ENCODE data around the gene CELF2. TPM values are rescaled to one million over a fixed set of nuclear protein-coding genes. Genes with fewer than 3 reads are reported as not detected.
A peak's percentile ranks its signal among the peaks of the same experiment; 100 is the strongest.

Gene CELF2
- total and polyA plus RNA-seq, 12 donors, result 13.0 to 90.9 (median 80.9) TPM

- H3K4me3 ChIP-seq, result no peak overlapping the region
- no peak for TF ChIP-seq CTCF (IDR thresholded peaks at IDR 0.05)
- ATAC-seq (no peak), DNase-seq (no peak)
- H3K27me3 ChIP-seq, result no peaks in the 10 kb centered on the region
- peaks cover 0 to 18% (median 6%) of the 10 kb centered on the region in 9 donors for H3K4me1 ChIP-seq
- H3K27ac ChIP-seq, result no peak overlapping the region
- intact Hi-C loops (cut with DNase I), result no loop called here
- H3K9me3 ChIP-seq, result no peaks in the 10 kb centered on the region
- peaks cover 0 to 100% (median 29%) of the 10 kb centered on the region in 9 donors for H3K36me3 ChIP-seq
- 82 to 90% methylated on average over 11 of the region's 11 CpGs for WGBS, 2 donors
Observed at GRCh38 chr10:11319990-11320602, 302.4 kb downstream of the CELF2 start.

GRCh38 chr10:11320809-11321520 is 303.3 kb downstream of the CELF2 start:
- intact Hi-C loops (cut with DNase I), result no loop called here
- H3K9me3 ChIP-seq, result no peaks in the 10 kb centered on the region
- H3K36me3 ChIP-seq, result peaks cover 0 to 100% (median 27%) of the 10 kb centered on the region in 9 donors
- WGBS, 2 donors, result 88% methylated on average over 17 of the region's 17 CpGs
- H3K4me3 ChIP-seq, result no peak overlapping the region
- DNase-seq, result no peak
- peaks cover 0 to 18% (median 6%) of the 10 kb centered on the region in 9 donors for H3K4me1 ChIP-seq
- H3K27me3 ChIP-seq, result no peaks in the 10 kb centered on the region
- TF ChIP-seq CTCF (IDR thresholded peaks at IDR 0.05), result no peak
- H3K27ac ChIP-seq, result peak overlapping the region in 1 of 10 donors; percentile 27
- peak in 1 of 8 donors; percentile 28 for ATAC-seq

- 97 to 100% methylated on average over 1 of the region's 1 CpG for WGBS, 2 donors
- intact Hi-C loops (cut with DNase I), result no loop called here
- no peak overlapping the region for H3K27ac ChIP-seq
- no peaks in the 10 kb centered on the region for H3K27me3 ChIP-seq
- DNase-seq (no peak), ATAC-seq (no peak)
- no peak overlapping the region for H3K4me3 ChIP-seq
- H3K36me3 ChIP-seq, result peaks cover 0 to 100% (median 27%) of the 10 kb centered on the region in 9 donors
- TF ChIP-seq CTCF (IDR thresholded peaks at IDR 0.05), result no peak
- no peaks in the 10 kb centered on the region for H3K9me3 ChIP-seq
- H3K4me1 ChIP-seq, result peaks cover 0 to 13% (median 6%) of the 10 kb centered on the region in 9 donors
Observed at GRCh38 chr10:11322698-11323097, 305.0 kb downstream of the CELF2 start.

DNA sequence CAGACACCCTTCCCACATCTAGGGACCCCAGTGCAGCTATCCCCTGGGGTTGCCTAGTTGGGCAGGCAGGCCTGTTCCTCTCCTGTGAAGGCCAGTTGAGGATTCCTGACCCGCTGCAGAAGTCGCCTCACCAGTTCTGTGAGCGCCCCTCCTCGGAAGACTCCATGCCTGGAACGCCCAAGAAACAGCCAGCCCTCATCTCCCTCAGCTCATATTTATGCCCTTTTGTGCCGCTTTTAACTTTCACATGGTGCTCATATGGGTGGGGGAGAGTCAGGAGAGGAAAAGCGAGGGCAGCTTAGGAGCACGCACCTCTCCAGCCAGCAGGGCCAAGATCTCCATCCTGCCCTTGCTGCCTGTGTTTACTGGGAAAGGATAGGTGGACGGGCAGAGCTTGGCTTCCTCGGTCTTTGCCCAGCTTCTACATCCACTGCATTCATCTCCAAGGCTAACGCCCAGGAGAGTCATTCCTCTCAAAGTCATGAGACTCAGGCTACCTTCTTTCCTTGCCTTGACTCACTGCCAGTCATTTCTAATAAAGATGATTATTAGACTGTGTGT is 307.2 kb downstream of the CELF2 start:
- H3K27ac ChIP-seq, result no peak overlapping the region
- no peak for TF ChIP-seq CTCF (IDR thresholded peaks at IDR 0.05)
- H3K27me3 ChIP-seq, result no peaks in the 10 kb centered on the region
- ATAC-seq (no peak), DNase-seq (no peak)
- intact Hi-C loops (cut with DNase I), result no loop called here
- peaks cover 11 to 26% (median 22%) of the 10 kb centered on the region in 9 donors for H3K4me1 ChIP-seq
- peaks cover 0 to 100% (median 27%) of the 10 kb centered on the region in 9 donors for H3K36me3 ChIP-seq
- H3K4me3 ChIP-seq, result no peak overlapping the region
- 96 to 98% methylated on average over 11 of the region's 11 CpGs for WGBS, 2 donors
- H3K9me3 ChIP-seq, result no peaks in the 10 kb centered on the region
